HG02885 (cell line): ENCODE measurements around the gene GET3.

ENCODE experiments used
- ATAC-seq: cut with Tn5 transposase; IDR thresholded peaks from one replicate; pipeline ENCODE4 v1.9.1; 2021; ENCODE audit warnings: mild to moderate bottlenecking; ENCODE audit not compliant: unreplicated experiment, poor library complexity

GET3 gene

DNA sequence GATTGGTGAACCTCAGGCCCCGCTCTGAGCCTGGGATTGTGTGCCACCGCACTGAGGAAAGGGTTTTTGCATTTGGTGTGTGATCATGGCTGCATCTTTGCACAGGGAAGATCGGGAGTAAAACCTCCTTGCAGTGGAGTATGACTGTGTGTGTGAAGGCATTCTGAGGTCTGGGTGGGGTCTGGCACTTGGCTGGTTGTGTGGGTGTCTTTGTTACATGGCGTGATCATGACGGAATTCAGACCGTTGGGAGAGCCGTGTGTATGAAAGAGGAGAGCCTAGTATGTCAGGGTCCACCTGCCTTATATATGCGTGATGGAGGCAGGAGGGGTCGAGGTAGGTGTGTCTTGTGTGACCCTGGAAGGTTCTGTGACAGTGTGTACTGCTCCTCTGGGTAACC, 13.6 kb downstream of the GET3 start:
- no peak for ATAC-seq

DNA sequence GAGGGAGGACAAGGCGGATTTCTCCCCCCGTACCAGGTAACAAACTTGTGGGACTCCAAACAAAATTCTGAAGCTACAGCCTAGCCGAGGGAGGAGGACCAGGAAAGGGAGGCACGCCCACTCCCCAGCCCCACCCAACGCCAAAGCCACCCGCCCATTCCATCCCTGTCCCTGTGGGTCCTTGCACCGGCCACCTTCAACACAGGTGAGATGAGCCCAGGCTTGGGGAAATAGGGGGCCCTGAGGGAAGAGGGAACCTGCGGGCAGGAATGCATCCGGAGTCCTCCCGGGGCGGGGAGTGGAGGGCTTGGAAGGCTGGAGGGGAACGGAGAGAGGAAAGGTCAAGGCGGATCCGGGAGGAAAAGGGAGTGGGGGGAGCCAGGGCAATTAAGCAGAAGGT, 14.3 kb downstream of the GET3 start, which contains the start of gene BEST2:
TSS of gene BEST2 (plus strand) at position 157 of the 400 bp plus-strand sequence. CDS start 802 bp downstream, outside the sequence.
- no peak for ATAC-seq

DNA sequence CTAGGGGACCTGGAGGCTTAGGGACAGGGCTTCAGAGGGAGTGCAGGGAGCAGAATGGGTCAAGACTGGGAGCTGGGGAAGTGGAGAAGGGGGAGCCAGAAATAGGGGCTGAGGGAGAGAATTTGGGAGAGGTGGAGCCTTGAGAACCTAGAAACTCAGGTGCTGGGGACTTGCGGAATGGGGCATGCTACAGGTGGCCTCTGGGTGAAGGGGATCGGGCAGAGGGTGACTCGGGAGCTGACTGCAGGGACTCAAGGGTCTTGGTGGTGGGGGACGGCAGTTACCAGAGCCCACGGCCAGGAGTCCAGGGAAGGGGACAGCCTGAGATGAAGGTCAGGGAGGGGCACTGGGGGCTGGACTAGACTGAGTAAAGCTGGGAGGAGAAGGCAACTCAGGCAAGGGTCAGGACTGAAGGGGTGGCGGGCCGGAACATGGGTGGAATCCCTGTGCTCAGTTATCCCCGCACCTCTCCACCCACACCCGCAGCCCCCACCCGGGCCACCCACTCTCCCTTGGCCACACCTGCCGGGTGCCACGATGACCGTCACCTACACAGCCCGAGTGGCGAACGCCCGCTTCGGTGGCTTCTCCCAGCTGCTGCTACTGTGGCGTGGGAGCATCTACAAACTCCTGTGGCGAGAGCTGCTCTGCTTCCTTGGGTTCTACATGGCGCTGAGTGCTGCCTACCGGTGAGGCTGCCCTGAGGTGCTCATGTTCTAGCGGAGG, 14.9 kb downstream of the GET3 start:
- ATAC-seq, result no peak

DNA sequence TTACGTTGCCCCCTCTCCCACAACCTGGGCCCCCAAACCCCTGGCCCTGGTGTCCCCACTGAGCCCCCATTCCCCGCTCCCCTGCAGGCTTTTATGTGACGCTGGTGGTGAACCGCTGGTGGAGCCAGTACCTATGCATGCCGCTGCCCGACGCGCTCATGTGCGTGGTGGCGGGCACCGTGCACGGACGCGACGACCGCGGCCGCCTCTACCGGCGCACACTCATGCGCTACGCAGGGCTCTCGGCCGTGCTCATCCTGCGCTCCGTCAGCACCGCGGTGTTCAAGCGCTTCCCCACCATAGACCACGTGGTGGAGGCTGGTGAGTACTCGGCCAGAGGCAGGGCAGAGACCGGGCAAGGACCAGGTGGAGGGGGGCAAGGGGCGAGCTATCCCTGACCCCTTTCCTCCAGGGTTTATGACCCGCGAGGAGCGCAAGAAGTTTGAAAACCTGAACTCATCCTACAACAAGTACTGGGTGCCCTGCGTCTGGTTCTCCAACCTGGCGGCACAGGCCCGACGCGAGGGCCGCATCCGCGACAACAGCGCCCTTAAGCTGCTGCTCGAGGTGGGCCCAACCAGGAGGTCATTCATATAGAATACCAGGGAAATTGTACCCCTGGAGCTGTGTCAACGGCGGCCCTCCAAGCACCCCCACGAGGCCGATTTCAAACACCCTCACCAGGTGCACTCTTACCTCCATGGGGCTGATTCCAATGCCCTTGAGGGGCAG, 17.3 kb downstream of the GET3 start:
- no peak for ATAC-seq

DNA sequence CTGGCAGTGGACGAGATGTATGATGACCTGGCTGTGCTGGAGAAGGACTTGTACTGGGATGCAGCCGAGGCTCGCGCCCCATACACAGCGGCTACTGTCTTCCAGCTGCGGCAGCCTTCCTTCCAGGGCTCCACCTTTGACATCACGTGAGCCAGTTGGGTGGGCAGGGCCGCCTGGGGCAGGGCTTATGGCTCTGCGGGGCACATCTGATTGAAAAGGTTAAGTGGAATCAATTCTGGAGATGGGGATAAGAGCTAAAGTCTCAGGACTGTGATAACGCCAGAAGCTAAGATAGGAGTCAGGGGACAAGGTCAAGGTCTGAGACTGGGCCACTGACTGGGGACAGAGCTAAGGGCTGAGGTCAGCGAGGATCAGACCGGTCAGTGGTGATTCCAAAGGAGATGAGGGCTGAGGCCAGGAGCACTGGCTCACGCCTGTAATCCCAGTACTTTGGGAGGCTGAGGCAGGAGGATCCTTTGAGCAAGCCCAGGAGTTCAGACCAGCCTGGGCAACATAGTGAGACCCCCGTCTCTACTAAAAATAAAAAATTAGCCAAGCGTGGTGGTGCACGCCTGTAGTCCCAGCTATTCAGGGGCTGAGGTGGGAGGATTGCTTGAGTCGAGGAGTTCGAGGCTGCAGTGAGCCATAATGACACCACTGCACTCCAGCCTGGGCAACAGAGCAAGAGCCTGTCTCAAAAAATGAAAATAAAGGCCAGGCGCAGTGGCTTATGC, 19.0 kb downstream of the GET3 start:
- ATAC-seq, result no peak

DNA sequence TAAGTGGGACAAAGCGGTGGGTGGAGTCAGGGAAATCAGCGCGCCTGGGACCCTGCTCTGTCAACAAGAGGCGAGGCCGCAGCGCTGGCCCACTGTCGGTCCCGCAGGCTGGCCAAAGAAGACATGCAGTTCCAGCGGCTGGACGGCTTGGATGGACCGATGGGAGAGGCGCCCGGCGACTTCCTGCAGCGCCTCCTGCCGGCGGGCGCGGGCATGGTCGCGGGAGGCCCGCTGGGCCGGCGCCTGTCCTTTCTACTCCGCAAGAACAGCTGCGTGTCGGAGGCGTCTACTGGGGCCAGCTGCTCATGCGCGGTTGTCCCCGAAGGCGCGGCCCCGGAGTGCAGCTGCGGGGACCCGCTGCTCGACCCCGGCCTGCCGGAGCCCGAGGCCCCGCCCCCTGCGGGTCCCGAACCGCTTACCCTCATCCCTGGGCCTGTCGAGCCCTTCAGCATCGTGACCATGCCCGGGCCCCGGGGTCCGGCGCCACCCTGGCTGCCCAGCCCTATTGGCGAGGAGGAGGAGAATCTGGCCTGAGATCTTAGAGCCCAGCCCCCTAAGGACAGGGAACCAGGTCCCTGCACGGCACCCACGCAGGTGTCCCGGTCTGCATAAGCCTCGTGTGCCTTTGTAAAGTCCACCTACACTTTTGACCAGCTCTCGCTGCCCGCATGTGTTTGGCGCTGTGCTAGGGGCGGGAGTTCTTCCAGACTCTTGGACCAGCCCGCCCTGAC, 20.4 kb downstream of the GET3 start:
- ATAC-seq, result no peak

DNA sequence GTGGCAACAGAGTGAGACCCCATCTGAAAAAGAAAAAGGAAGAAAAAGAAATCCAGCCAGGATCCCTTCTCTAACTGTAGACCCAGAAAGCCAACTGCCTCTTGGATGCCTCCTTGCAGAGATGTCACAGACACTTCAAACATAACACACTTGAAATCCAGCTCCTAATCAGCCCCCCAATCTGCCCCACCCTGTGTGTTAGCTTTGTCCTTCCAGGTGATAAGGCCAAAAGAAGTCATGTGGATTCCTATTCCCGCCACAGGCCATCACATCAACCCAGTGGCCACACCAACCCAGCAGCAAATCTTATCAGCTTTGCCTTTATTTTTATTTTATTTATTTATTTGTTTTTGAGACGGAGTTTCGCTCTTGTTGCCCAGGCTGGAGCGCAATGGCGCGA, 22.4 kb downstream of the GET3 start:
- no peak for ATAC-seq

DNA sequence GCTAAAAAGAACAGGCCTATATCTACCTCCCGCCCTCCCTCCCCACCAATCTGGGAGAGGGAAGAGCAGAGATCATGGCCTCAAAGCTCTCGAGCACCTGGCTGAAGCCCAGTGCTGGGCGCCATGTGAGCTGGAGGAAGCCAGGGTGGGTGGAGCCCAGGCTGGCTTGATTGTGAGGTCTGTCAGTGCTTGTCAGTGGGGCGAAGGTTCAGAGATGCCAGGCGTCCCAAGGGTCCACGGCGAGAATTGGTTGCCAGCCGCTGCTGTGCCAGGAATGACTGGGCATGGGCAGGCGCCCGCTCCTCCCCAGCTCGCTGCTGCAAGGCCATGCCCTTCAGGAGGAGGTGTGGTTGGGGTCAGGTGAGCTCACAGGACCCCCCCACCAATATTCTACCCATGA, 25.8 kb downstream of the GET3 start:
- ATAC-seq, result no peak

DNA sequence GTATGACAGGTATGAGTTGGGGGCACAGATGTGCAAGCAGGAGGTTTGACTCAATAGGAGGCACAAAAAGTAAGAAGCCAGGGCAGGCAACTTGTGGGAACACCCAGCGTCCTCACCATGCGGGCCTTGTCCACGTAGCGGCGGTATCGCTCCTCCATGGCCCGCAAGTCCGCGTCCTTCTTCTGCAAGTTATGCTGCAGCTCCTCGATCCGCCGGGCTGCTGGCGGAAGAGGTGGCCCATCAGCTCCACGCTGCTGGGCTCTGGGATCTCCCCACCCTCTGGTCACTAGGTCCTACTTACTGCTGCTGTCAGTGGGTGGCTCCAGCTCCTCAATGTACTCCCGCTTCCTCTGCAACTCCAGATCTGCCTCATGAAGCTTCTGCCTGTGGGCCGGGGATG, 27.4 kb downstream of the GET3 start:
- ATAC-seq, result no peak

DNA sequence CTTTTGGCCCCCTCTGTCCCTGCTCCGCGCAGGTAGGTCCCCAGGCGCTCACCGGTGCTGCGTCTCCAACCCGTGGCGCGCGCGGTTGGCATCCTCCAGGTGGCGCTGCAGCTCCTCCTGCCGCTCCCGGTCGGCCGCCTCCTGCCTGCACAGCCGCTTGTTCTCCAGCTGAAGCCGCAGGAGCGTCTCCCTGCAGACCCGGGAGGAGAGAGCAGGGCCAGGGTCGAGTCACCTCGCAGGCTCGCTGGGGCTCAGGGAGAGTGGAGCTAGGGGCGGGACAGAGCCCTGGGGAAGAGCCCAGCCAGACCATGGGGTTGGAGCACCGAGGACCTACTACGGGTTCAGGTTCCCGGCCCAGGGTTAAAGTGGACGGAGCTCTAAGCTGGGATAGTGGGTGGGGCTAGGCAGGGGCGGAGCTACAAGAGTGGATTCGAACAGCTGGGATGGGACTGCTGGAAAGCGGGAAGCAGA, 28.8 kb downstream of the GET3 start:
- peak; percentile 58 for ATAC-seq

DNA sequence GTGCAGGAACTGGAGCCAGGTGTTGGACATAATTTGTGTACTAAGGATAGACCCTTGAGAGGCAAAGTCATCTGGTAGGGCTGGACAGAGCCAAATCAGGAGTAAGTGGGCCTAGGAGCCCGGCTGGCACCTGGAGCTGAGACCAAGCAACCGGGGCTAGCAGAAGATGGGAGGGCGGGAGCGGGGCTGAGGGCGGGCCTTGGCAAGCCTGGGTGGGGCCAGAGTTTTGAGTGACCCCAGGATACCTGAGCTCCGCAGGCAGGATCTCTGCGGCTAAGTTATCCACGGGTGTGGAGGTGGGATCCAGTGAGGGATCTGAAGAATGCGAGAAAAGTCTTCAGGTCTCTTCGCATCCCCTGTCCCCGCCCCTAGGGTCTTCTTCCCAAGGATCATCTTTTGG, 29.9 kb downstream of the GET3 start:
- ATAC-seq, result no peak

DNA sequence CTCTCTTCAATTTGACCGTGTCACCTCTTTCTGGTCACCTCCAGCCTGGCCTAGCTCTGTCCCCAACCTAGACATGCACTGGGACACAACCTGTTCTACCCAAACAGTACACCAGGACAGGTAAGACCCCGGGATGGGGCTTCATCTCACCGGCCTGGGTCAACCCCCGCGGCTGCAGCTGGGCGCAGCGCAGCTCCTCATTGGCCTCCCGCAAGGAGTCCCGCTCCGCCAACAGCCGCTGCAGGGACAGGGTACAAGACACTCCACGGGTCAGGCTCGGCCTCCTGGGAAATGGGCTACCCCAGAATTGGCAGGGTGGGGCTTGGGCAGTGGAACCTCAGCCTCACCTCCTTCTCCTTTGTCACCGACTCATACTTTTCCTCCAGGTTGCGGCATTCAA, 30.4 kb downstream of the GET3 start:
- ATAC-seq, result no peak

DNA sequence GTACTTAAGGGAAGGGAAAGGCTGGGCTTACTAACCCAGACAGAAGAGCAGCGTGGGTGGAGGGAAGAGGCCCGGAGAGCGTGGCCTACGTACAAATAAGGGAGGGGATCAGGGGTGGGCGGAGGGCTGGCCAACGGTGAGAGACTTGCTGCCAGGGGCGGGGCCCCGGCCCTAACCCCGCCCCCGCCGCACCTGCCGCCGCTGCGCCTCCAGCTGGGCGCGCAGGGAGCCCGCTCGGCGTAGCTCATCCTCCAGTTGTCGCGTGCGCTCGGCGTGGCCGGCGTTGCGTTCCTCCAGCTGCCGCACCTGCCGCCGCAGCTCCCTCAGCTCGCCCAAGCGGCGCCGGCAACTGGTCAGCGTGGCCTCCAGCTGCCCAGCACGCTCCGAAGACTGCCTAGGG, 32.4 kb downstream of the GET3 start:
- no peak for ATAC-seq

DNA sequence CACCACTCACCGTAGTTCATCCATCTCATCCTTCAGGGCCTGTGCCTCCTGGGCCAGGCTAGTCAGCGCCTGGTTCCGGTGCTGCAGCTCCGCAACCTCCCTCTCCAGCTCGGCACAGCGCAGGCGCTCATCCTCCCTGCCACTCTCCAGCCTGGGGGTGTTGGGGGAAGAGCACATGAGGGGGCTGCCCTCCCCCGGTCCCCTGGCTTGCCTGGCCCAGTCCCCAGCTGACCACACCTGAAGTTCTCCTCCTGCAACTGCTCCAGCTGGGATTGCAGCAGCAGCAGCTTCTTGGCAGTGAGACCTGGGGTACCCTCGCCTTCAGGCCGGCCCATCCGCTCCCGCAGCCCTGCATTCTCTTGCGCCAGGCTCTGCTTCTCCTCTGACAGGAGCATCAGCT, 33.6 kb downstream of the GET3 start:
- no peak for ATAC-seq

DNA sequence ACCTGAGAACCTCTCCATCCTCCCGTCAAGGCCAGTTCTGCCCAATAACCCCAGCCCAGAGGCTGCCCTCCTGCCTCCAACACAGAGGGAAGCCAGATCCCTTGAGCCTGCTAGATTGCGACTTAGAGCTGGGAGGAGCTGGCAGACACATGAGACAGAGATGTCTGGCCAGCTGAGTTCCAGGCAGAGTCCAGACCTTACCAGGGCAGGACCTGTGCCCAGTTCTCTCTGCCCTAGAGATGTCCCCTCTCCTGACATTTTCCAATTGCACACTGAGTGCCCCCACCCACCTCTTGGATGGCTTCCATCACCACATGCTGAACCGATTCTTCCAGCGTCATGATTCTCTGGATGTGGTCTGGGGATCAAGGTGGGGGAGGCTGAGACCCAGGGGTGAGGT, 35.0 kb downstream of the GET3 start:
- no peak for ATAC-seq

DNA sequence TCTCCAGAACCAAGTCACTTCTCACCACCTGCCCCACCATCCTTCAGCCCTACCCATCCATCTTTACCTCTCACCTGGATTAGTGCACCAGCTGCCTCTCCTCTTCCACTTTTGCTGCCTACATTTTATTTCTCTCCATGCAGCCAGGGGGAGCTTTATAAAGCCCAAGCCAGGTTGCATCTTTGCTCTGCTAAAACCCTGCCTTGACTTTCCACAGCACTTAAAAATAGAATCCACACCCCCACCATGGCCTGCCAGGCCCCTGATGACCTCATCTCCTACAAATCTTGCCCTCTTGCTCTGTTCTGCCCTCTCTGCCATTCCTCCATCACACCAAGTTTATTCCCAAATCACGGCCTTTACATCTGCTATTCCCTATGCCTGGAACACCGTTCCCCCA, 36.3 kb downstream of the GET3 start:
- no peak for ATAC-seq

DNA sequence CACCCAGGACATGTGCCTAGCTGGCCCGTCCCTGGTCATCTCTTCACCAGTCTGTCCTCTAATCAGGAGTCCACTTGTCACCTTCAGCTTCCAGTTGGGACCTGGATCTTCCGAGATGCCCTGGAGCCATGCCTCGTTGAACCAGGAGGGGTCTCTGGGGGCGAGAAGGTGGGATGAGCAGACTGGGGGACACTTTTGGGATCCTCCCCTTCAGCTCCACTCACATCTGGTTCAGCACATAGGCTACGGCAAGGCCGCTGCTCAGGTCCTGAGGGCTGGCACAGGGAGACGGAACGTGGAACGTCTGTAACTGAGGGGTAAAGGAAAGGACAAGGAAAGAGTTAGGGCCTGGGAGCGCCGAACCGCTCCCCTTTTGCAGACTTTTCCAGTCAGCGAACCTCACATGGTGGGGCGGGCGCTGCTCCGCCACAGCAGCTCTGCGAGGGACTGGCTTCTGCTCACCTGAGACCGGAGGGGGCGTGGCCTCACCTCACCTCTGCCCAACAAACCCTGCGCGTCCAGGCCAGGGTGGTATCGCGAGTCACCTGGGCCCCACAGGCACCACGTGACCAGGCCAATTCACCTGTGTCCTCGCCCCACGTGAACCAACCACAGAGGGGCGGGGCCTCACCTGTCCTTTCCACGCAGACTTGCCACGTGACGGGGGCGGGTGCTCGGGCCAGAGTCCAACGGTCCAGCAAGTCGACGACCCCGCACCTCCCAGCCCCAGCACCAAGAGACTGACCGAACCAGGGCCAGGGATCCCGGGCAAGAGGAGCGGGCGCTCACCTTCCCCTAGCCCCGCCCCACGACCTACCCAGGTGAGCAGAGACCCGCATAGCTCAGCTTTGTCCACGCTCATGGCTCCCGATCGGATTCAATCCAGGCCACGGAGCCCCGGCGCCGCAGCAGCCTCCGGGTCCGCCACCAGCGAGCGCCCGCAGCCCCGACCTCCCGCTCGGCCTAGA, 37.6 kb downstream of the GET3 start, which contains the start of gene HOOK2:
TSS of gene HOOK2 (minus strand) at position 965 of the 968 bp plus-strand sequence. CDS start at position 862, 103 bp downstream.
- ATAC-seq, result peak; percentile 8

DNA sequence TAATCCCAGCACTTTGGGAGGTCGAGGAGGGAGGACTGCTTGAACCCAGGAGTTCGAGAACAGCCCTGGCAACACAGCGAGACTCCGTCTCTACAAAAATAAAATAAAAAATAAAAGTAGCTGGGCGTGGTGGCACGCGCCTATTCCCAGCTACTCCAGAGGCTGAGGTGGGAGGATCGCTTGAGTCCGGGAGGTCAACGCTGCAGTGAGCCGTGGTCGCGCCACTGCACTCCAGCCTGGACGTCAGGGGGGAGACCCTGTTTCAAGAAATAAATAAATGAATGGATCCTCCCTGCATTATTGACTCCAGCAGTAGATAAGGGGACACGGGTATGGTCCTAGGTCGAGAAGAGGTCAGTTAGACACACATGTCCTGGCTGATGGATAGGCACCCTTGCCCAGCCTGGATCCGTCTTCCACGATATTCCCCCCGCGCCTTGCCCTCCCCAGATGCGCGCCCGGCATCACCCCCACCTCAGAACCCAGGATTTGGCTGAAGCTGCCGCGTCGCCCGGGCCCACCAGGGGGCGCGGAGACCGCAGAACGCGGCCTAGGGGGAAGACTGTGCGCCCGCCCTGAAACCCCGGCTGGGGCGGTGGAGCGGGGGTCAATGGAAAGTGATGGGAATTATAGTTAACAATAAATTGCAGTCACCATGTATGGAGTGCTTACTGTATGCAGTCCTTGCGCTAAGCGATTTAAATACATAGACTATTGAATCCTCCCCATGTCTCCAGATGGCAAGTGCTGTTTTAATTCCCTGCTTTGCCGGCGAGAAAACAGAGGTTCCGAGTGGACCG, 40.1 kb downstream of the GET3 start:
- ATAC-seq, result peak; percentile 37
